Posterior vena cava (tissue), 2 donors: Measurements from ENCODE around the gene C11orf87. TPM values are rescaled to one million over a fixed set of nuclear protein-coding genes. Genes with fewer than 3 reads are reported as not detected.

Source experiments
- DNase-seq: peaks from one replicate; pipeline ENCODE4 v3.0.0-alpha.2; 2020; ENCODE audit warnings: low spot score
- intact Hi-C, 2 donors: fragments of 100-400 bp; cut with DNase I; formaldehyde crosslinking; loops; one replicate each; pipeline versions ENCODE4 v1.14.1 to v1.14.2; 2022 to 2023
- long read RNA-seq, 2 donors: library from polyadenylated mRNA; unstranded; transcript quantifications; one replicate each; pipeline ENCODE4 v2.0.0, GENCODE V29; 2020 to 2021
- total RNA-seq, 2 donors: library from RNA; stranded (reverse); fragmentation: NEBNext Ultra II Directional; extraction: Animal tissue kit (Norgen Biotek cat#: 25700); gene quantifications; one replicate each; pipeline ENCODE4 v1.2.1, GENCODE V29; 2021
- donor health status: DM: yes; HTN: yes; CAD: no.
- donor health status: DM: yes; HTN: yes; CAD: no.

Gene C11orf87
- total RNA-seq = not detected
- long read RNA-seq, donor 1 = 0 reads
- long read RNA-seq, donor 2 = 0 reads

DNA sequence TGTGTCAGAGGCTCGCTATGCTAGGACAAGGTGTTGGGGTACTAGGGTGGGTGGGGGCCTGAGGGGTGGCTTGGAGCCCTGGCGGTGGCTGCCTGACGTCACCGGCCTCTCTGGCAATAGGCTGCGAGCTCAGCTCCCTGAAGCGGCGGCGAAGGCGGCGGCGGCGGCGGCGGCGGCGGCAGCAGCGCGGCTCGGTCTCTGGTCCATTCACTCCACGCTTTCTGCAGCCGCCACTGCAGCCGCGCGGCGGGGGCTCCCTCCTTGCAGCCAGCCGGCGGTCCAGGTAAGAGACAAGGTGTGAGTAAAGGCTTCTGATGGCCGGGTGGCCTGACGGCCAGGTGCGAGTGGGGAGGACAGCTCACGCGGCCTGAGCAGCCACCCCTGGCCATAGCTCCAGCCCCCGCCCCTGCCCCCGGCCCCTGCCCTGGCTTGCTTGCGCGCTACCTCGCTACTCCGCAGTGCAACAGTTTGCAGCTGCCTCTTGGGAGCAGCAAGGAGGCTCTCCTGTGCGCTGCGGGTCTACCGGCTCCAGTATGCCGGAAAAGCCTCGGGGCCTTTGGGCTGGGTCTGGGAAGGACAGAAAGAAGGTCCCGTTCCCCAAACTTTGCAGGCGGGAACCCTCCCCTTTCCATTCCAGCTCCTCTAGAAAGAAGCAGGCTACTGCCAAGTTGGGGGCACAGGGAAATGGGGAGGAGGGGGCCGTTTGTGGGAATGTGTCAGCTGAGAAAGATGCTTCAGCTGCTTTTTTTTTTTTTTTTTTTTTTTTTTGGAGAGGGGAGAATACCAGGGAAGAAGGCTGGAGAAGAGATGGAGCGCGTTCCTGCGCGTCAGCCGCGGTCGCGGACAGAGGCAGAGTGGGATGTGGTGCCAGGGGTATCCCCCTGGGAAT is at the start of gene C11orf87:
Gene C11orf87, plus strand, starts transcription at position 210 of the 889 bp plus-strand sequence. CDS start 1,444 bp downstream, outside the sequence.
- intact Hi-C loops = no loop called here
- DNase-seq = peak; percentile 65

DNA sequence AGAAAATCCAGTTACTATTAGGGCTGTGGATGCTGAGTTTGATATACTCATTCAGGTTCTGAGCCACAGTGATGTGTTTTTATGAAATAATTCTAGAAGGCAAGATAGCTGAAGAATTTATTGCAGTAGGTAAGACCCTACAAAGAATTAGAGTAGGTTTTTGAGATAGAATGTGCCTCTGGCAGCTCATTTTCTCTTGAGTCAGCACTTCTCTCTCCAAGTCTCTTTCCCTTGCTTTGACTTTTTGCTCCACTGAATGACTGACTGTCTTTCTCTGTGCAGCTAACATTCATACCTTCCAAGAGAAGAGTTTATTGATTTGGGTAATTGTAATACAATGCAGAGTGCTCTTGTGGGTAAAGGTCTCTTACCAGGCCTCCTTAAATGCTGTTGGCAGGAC is 48.0 kb upstream of the C11orf87 start:
- intact Hi-C loops = no loop called here
- DNase-seq = no peak

DNA sequence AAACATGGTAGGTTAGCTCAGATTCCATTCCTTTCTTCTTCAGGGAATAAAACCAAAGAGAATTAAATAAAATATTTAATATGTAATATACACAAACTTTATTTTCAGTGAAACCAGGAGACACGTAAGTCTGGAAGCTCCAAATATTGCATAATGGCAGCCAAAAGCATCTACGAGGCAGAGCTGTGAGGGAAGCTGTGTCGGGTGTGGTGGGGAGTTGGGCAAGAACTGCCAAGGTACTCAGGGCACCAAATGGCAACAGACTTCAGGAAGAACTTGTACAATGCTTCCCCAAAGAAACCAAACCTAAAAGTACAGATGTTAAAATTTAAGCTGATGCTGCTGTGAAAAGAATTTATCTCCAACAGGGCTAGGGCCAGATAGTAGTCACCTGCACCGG is 47.5 kb upstream of the C11orf87 start:
- no peak for DNase-seq
- intact Hi-C loops = no loop called here

DNA sequence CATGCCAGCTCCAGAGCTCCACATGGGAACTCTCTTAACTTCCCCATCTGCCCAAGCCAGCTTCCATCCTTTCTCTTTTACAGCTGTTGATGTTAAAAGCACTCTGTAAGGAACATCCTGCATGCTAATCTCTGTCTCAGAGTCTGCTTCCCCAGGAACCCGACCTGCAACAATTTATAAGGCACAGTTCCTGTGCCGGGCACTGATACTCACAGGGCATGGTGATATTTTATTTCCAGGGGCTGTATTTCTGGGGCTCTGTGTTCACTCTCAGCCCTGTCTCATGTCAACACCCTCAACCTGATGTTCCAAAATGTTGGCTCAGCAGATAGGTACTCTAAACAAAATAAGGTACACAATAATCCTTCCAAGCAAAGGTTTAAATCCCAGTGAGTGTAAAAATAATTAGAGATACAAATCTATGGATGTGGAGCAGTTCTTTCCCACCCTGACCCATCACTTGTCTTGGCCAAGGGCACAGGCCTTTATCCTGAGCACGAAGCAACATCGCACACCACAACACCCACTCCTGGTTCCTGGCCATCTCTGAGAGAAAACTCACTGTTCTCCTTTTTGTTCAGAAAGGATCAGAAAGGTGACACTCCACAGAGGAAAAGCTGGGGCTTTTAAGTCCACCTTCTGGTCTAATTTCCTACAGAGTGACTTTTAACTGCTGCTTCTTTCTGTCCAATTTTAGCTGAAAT is 44.8 kb upstream of the C11orf87 start:
- intact Hi-C loops = no loop called here

DNA sequence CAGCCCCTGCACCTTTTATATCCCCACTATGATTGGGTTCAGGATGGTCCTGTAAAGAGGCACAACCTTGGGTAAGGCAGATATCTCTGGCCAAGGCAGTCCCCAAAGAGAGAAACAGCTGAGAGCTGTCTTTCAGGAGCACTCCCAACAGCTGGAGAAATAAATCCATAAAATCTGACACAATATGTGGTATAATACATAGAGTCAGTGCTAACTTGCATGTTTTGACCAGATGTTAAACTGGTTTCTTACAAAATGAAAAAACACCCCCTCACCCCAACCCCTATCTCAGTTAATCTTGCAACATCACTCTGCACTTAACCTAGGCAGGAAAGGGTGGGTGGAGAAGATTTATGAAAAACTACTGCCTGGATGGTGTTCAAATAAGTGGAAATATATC is 44.0 kb upstream of the C11orf87 start:
- DNase-seq = no peak
- intact Hi-C loops = no loop called here

More for the DNA sequence above, 44.8 kb upstream of the C11orf87 start:
- DNase-seq = no peak

DNA sequence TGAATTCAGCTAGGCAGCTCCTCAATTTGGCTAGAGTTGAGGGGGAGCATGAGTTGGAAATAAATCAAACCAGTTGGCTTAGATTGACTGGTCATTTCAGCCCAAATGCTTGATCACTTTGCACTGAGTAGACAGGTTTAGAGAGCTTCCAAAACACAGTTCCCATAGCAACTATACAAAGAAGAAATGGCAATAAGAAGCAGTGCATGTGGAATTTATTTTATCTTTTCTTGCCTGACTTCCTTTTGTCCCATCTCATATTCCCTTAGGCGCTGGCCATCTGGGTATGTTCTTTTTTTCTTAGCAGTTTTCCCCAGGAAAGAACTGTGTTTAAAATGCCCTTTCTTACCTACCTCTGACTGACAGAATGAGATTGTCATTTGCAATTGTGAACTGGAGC is 38.7 kb upstream of the C11orf87 start:
- DNase-seq = no peak
- intact Hi-C loops = no loop called here

DNA sequence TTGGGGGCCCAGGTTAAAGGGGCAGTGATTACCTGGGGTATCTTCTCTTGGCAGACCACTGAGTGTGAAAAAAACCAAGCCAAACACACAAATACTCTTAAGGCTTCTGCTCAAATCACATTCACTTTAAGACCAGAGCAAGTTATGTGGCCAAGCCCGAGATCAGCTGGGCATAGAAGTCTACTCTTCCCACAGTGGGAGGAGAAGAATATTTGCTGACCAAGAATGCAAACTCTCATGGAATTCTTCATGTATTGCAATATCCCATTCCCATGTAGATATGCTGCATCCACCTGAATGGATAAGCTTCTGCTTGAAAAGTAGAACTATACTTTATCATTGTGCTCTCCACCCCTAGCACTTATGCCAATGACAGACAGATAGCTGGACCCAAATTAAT is 37.1 kb upstream of the C11orf87 start:
- intact Hi-C loops = no loop called here
- DNase-seq = no peak

DNA sequence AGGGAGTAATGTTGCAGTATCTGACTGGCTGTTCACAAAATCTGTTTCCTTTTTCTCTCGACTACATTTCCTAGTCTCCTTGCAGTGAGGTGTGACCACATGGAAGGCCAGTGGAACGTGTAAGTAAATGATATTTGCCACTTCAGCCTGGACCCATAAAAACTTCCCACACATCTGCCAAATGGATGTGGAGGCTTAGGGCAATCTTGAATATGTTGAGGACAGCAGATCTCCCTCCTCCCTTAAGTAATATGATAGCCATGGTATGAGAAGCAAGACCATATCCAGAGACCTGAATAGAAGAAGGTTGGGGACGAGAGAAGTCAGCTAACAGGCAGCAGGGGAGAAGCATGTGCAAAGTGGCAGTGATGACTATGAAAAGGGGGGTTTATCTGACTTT is 33.0 kb upstream of the C11orf87 start:
- intact Hi-C loops = no loop called here
- DNase-seq = no peak

DNA sequence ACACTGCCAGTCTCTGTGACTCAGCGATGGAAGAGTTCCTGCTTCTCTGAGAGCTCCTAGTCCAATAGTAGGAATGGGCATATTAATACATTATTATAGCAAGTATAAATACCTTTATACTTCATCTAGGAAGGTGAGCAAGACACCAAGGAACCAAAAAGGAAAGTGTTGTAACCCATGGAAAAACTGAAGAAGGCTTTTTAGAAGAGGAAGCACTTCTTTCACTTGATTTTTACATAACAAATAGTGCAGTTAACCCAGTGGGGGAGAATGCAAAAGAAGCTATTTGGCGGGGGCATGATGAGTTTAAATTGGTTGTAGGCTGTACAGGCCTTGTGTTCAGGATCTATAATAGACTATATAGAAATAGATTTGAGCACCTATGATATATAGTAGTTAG is 31.2 kb upstream of the C11orf87 start:
- intact Hi-C loops = no loop called here
- DNase-seq = no peak

DNA sequence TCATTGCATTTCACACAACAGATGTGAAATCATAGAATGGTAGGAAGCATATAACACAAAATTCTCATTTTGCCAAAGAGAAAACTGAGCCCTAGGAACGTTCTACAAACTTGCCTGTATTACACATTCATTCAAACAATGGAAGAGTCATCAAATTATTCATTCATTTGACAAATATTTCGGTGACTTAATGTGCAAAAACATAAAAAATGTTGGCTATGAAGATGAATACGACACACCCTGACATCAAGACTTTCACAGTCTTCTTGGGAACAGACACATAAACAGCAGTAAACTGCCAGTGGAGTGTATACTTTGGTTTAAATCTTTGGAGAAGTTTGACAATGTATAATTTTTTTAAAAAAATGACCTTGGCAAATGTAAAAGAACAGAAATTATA is 20.4 kb upstream of the C11orf87 start:
- intact Hi-C loops = no loop called here
- no peak for DNase-seq

DNA sequence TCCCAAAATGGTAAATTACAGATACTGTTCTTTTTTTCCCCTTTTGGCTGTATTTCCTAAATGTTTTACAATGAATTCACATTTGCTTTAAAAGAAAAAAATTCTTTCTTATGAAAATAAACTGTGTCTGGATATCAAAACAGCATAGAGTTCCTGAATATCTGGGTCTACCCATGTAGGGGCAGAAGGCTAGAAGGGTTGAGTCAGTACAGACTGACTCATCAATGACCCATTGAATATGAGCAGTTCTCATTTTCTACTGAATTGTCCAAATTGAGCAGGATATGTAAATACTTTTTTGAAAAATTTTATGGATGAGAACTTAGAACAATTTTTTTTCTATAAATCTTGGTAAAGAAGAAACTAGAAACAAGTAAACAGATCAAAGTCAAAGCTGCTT is 16.3 kb upstream of the C11orf87 start:
- DNase-seq = no peak
- intact Hi-C loops = no loop called here

DNA sequence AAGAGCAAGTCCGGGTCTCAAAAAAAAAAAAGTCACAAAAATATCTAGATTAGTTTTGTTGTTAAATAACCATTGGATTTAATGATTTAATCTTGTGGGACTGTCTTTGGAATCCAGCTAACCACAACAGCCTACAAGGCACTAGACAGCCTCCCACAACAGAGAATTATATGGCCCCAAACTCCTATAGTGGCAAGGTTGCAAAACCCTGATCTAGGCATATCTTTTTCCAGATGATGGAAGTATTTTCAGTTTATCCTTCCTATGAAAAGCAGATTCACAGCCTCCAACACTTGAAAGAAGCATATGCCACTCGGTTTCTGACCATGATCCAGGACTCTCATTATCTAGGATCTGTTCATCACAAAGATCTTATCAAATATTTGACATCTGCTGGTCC is 5.4 kb upstream of the C11orf87 start:
- DNase-seq = no peak
- intact Hi-C loops = no loop called here

DNA sequence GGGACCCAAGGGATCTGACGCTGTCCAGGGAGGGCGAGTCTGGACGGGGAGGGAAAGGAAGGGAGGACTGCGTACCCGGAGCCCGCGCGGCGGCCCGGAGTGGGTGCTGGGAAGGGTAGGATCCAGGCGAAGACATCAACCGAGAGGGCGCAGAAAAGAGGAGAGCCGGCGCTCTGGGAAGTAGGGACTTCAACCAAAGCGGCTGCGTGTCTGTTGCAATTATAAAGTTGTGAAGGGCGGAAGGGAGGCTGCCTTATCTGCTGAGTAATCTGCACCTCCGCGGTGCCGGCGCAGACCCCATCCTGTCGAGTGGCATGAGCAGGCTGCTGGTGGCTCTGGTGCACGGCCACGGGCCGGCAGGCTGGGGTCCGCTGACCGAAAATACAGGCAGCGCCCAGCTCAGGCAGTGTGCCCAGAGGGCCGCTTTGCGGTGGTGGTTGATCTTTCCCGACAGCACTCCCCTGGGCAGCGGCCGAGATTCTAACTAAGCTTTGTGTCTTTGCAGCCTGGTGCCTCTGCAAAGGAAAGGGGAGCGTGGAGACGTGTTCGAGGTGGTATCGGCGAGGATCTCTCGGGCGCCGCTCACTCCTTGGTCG is 978 bp downstream of the C11orf87 start:
- DNase-seq = peak; percentile 68
- intact Hi-C loops = no loop called here

DNA sequence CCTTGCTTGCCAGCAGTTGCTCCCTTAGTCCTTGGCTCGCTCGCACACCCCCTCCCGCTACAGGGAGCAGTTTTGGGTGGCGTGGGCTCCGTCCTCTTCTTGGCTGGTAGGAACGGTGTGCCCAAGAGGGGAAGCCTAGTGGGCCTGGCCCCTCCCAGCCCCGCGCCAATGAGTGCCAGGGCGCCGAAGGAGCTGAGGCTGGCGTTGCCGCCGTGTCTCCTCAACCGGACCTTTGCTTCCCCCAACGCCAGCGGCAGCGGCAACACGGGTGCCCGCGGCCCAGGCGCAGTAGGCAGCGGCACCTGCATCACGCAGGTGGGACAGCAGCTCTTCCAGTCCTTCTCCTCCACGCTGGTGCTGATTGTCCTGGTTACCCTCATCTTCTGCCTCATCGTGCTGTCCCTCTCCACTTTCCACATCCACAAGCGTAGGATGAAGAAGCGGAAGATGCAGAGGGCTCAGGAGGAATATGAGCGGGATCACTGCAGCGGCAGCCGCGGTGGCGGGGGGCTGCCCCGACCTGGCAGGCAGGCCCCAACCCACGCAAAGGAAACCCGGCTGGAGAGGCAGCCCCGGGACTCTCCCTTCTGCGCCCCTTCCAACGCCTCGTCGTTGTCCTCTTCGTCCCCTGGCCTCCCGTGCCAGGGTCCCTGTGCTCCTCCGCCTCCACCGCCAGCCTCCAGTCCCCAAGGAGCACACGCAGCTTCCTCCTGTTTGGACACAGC is 1.6 kb downstream of the C11orf87 start:
- intact Hi-C loops = no loop called here
- peak; percentile 77 for DNase-seq

DNA sequence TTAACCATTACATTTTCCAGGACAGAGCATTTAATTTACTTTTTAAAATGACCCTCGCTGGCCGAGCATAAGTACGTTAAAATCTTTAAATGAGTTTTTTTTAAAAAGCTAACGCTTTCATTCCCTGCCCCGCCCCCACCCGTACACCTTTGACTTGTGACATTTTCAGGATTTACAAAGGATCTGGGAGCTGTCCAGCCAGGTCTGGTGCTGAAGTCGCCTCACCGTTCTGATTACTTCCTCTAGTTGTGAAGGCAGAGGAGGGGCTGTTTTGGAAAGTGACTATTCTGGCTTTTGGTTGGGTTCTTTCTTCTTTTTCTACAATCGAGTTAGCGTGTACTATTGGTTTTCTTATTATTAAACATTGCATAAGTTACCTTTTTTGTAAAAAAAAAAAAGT is 2.9 kb downstream of the C11orf87 start:
- intact Hi-C loops = no loop called here
- no peak for DNase-seq

DNA sequence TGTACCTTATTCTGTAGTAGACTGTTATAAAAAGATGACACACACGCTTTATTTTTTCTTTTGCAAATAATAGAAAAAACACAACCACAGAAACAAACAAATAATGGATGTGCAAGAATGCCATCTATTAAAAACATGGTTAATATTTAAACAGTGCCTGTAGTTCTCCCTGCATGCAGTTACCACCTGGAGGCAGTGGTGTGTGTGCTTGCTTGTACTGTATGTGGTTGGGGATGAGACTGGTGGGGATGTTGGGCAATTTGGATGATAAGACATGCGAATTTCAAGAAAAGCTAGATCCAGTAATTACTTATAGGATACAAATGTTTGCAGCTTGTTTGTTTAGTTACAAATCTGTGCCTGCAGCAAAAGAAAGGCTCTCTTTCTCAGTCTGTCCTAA is 3.6 kb downstream of the C11orf87 start:
- intact Hi-C loops = no loop called here
- no peak for DNase-seq

DNA sequence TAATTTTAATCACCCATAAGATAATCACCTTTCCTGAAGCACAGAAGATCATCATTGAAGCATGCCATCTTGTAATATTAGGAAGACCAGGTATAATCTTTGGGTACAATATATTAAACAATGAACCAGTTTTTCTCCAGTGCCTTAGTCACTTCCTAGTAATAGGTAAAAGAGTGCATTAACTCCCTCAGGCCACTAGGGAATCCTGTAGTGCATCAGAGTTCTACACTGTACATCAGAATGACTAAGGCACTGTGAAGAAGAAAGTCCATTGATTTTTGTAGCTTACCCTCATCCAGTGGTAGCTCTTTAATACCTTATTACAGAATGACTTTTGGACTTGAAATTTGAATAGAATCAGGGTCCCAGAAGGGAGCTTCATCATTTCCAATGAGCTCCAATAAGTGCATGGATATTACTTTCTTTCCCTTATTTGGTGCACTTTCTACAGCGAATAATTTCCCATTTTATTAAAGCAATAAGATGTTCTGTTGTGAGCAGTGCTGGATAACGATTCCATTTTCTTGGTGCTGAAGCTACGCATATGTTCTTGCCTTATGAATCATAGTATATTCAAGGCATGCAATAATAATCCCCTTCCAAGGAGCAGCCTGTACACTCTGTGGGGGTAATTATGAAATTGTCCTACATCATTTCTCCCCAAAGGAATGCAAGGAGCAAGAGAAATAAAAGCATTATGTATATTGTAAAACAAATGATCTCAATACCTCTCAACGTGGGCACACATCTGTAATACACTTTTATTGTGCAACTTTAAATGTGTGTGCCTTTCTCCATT is 4.7 kb downstream of the C11orf87 start:
- DNase-seq = no peak
- intact Hi-C loops = no loop called here

DNA sequence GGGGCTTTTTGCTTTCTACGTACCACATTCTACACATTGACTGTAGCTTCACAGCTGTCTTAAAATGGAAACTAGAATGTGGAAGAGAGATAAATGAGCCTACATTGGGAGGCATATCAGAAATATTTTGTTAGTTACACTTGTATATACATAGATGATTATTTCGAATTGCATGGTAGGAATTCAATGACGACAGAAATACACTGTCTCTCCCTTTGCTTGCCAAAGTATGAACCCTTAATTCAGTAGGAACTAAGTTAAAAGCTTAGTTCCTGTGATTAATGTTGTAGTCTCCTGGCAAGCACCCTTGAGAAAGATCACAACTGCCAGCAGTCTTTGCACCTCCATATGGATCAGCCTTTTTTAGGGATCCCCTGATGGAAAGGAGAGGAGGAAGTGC is 10.1 kb downstream of the C11orf87 start:
- no peak for DNase-seq
- intact Hi-C loops = no loop called here

DNA sequence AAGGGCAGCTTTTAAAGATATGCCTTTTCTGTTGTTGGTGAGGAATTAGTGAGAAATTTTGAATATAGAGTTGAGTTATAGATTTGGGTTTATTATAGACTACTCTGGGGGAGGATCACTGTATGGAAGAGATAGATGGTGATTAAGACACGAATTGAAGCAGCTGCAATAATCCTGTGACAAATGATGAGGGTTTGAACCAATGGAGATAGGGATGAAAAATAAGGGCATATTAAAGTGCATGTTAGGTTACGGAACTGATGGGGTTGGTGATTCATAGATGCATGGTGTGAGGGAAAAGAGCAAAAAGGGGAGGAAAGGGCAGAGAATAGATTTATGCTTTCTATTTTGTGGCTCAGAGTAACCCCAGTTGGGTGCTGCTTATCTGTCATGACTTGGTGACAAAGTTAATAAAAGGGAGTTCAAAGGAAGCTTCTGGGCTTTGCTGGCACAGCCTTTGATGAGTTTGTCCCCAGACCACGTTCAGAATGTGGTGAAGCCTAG is 11.8 kb downstream of the C11orf87 start:
- no peak for DNase-seq
- intact Hi-C loops = no loop called here
